GM23338 (cell line): ENCODE results near the gene FUT1. TPM values are rescaled to one million over a fixed set of nuclear protein-coding genes. Genes with fewer than 3 reads are reported as not detected.
A peak's percentile ranks its signal among the peaks of the same experiment; 100 is the strongest.

ENCODE experiments used
- ATAC-seq: fragments of 200-7000 bp; cut with Tn5 transposase; 3 replicates; pipeline ENCODE4 v1.9.1; 2020
- DNase-seq: peaks from one replicate; pipeline ENCODE4 v3.0.0-alpha.2; 2015; ENCODE audit warnings: low spot score
- H2AFZ ChIP-seq: fragments of 200-600 bp; sonication (generic); 2 replicates; pipeline ENCODE4 v1.8.0; 2016; ENCODE audit warnings: antibody characterized with exemption, mild to moderate bottlenecking, moderate library complexity
- H3F3A ChIP-seq: fragments of 200-600 bp; sonication (generic); replicated peaks from 2 replicates; pipeline ENCODE4 v1.8.0; 2017; ENCODE audit warnings: antibody characterized with exemption, mixed run types, low read depth
- H3K27ac ChIP-seq: fragments of 200-600 bp; sonication (generic); 2 replicates; pipeline ENCODE4 v1.6.1; 2016; ENCODE audit warnings: low read depth
- H3K27me3 ChIP-seq: fragments of 200-600 bp; sonication (generic); 2 replicates; pipeline ENCODE4 v1.8.0; 2016; ENCODE audit warnings: mild to moderate bottlenecking, mixed run types, moderate library complexity; ENCODE audit not compliant: insufficient read depth
- H3K36me3 ChIP-seq: fragments of 200-600 bp; sonication (generic); 2 replicates; pipeline ENCODE4 v1.8.0; 2016; ENCODE audit warnings: mild to moderate bottlenecking; ENCODE audit not compliant: insufficient read depth
- H3K4me1 ChIP-seq: fragments of 200-600 bp; sonication (generic); 2 replicates; pipeline ENCODE4 v1.8.0; 2016; ENCODE audit warnings: mild to moderate bottlenecking, moderate library complexity; ENCODE audit not compliant: insufficient read depth
- H3K4me2 ChIP-seq: fragments of 200-600 bp; sonication (generic); 2 replicates; pipeline ENCODE4 v1.7.1; 2017; ENCODE audit warnings: mixed run types
- H3K4me3 ChIP-seq: fragments of 200-600 bp; sonication (generic); 2 replicates; pipeline ENCODE4 v1.6.1; 2016; ENCODE audit warnings: mixed run types
- H3K79me2 ChIP-seq: fragments of 200-600 bp; sonication (generic); replicated peaks from 2 replicates; pipeline ENCODE4 v1.8.0; 2017; ENCODE audit warnings: mild to moderate bottlenecking; ENCODE audit not compliant: insufficient read depth
- H3K9me2 ChIP-seq: fragments of 200-600 bp; sonication (generic); 2 replicates; pipeline ENCODE4 v1.8.0; 2017; ENCODE audit not compliant: insufficient read depth
- H4K20me1 ChIP-seq: fragments of 200-600 bp; sonication (generic); replicated peaks from 2 replicates; pipeline ENCODE4 v1.8.0; 2017; ENCODE audit warnings: mild to moderate bottlenecking; ENCODE audit not compliant: insufficient read depth
- H3K27ac Mint-ChIP-seq: 2 replicates; pipeline ENCODE4 v1.8.0; 2020; ENCODE audit warnings: inconsistent platforms, mild to moderate bottlenecking, moderate library complexity, mixed read lengths
- H3K27me3 Mint-ChIP-seq: 3 replicates; pipeline ENCODE4 v1.8.0; 2022; ENCODE audit warnings: low read depth, mild to moderate bottlenecking, moderate library complexity, mixed read lengths, inconsistent platforms; ENCODE audit not compliant: insufficient read depth, poor library complexity
- H3K36me3 Mint-ChIP-seq: 3 replicates; pipeline ENCODE4 v1.8.0; 2021; ENCODE audit warnings: low read depth, mild to moderate bottlenecking, inconsistent platforms, moderate library complexity, mixed read lengths
- H3K4me1 Mint-ChIP-seq: 3 replicates; pipeline ENCODE4 v1.8.0; 2020; ENCODE audit warnings: mild to moderate bottlenecking, inconsistent platforms, mixed read lengths
- H3K4me3 Mint-ChIP-seq: 3 replicates; pipeline ENCODE4 v1.8.0; 2021; ENCODE audit warnings: moderate library complexity, mild to moderate bottlenecking, inconsistent platforms, mixed read lengths
- H3K9me3 Mint-ChIP-seq: 3 replicates; pipeline ENCODE4 v1.8.0; 2020; ENCODE audit warnings: moderate library complexity, mild to moderate bottlenecking, inconsistent platforms, mixed read lengths
- CTCF ChIP-seq, 2 experiments: fragments of 200-600 bp in 1 of 2; sonication (generic) in 1 of 2; conservative IDR thresholded peaks; 2 replicates each; pipeline versions ENCODE4 v1.5.1 to v1.6.1; 2016 to 2017; ENCODE audit warnings: antibody characterized with exemption in 2 of 2, low read depth in 2 of 2, mild to moderate bottlenecking in 2 of 2, moderate library complexity in 1 of 2
- ETS1 ChIP-seq: IDR thresholded peaks from 2 replicates; pipeline ENCODE4 v1.6.1; 2016; ENCODE audit warnings: antibody characterized with exemption
- EZH2 ChIP-seq: fragments of 200-600 bp; sonication (generic); IDR thresholded peaks from one replicate; pipeline ENCODE4 v1.8.0; 2017; ENCODE audit warnings: antibody characterized with exemption, mild to moderate bottlenecking, low read depth; ENCODE audit not compliant: unreplicated experiment
- EZH2phosphoT487 ChIP-seq: fragments of 200-600 bp; sonication (generic); IDR thresholded peaks from one replicate; pipeline ENCODE4 v1.8.1; 2018; ENCODE audit warnings: antibody characterized with exemption; ENCODE audit not compliant: unreplicated experiment
- REST ChIP-seq: IDR thresholded peaks from one replicate; pipeline ENCODE4 v1.6.1; 2018; ENCODE audit warnings: antibody characterized with exemption; ENCODE audit not compliant: unreplicated experiment
- STAT1 ChIP-seq: IDR thresholded peaks from one replicate; pipeline ENCODE4 v1.6.1; 2016; ENCODE audit warnings: antibody characterized with exemption; ENCODE audit not compliant: unreplicated experiment
- ZNF114 ChIP-seq: fragments of 250-450 bp; sonication (Bioruptor Pico); IDR thresholded peaks from 2 replicates; pipeline ENCODE4 v1.5.0; 2020; ENCODE audit warnings: mild to moderate bottlenecking, moderate library complexity
- polyA plus RNA-seq: library from polyadenylated mRNA; unstranded; fragments of >200 nt; fragmentation: Nextera tagmentation; extraction: Ambion mirVana; gene quantifications from 2 replicates; pipeline ENCODE4 v1.2.1, GENCODE V29; 2016
- total RNA-seq: library from RNA; depleted of rRNA; stranded (reverse); fragments of >200 nt; shearing (Covaris generic); gene quantifications from 2 replicates; pipeline ENCODE4 v1.2.3, GENCODE V29; 2014

The FUT1 gene
- total and polyA plus RNA-seq, 2 experiments from 2014 or later = 4.4 to 20.8 TPM

GRCh38 chr19:48740164-48740972 lies 12.1 kb downstream of the FUT1 start, which contains the start of gene RASIP1 (continued):
- TF ChIP-seq REST = no peak
- no peak for TF ChIP-seq EZH2phosphoT487
- TF ChIP-seq CTCF (conservative IDR thresholded peaks at IDR 0.05; ENCODE audit: low read depth in 2 of 2) = no peak
- no peak for TF ChIP-seq ZNF114 (CRISPR knock-in tag)
- no peak for TF ChIP-seq ETS1
- TF ChIP-seq EZH2 = no peak
- TF ChIP-seq STAT1 = no peak

GRCh38 chr19:48739404-48740163 lies 12.9 kb downstream of the FUT1 start:
- peak overlapping the region; percentile 68 for H3K4me3 ChIP-seq
- TF ChIP-seq REST (no peak), EZH2 (peak; percentile 49)
- ATAC-seq (no peak), DNase-seq (no peak)
- no peaks in the 10 kb centered on the region for H3K79me2 ChIP-seq
- peaks cover 26% of the 10 kb centered on the region for H3F3A ChIP-seq
- peaks cover 21% of the 10 kb centered on the region for H3K27me3 ChIP-seq
- H3K9me2 ChIP-seq = peaks cover under 1% of the 10 kb centered on the region; the same call in 1 of the 2 replicates
- no peaks in the 10 kb centered on the region for H3K36me3 ChIP-seq
- Mint-ChIP-seq H3K4me3 (peak overlapping the region; percentile 62), H3K27ac (no peak overlapping the region), H3K27me3 (peaks cover 40% of the 10 kb centered on the region), H3K9me3 (peaks cover 5% of the 10 kb centered on the region; the same call in 2 of the 3 replicates), H3K36me3 (peaks cover 4% of the 10 kb centered on the region), H3K4me1 (peaks cover 33% of the 10 kb centered on the region)
- peak overlapping the region; percentile 78; the same call in 1 of the 2 replicates for H2AFZ ChIP-seq
- H3K4me2 ChIP-seq = peak overlapping the region; percentile 90
- no peaks in the 10 kb centered on the region for H4K20me1 ChIP-seq
- H3K4me1 ChIP-seq = peaks cover 31% of the 10 kb centered on the region
- H3K27ac ChIP-seq = no peak overlapping the region
